GM10847 (cell line): ENCODE measurements around the gene ABO.

Experiments
- POLR2A ChIP-seq: IDR thresholded peaks from 2 replicates; pipeline ENCODE4 v1.6.1; 2011; ENCODE audit not compliant: insufficient read length; ENCODE audit errors: extremely low read depth

The ABO gene

GRCh38 chr9:133274236-133275104 lies 531 bp downstream of the ABO start:
- no peak for TF ChIP-seq POLR2A

GRCh38 chr9:133273819-133274218 lies 1.2 kb downstream of the ABO start:
- no peak for TF ChIP-seq POLR2A

- TF ChIP-seq POLR2A, result no peak
Measured at GRCh38 chr9:133273098-133273497, 1.9 kb downstream of the ABO start.

- no peak for TF ChIP-seq POLR2A
Measured at GRCh38 chr9:133269537-133270362, 5.3 kb downstream of the ABO start.

- no peak for TF ChIP-seq POLR2A
Measured at GRCh38 chr9:133268335-133269056, 6.5 kb downstream of the ABO start.

GRCh38 chr9:133264235-133264764 lies 10.7 kb downstream of the ABO start:
- TF ChIP-seq POLR2A, result no peak

- TF ChIP-seq POLR2A, result no peak
Measured at GRCh38 chr9:133263557-133263956, 11.4 kb downstream of the ABO start.

GRCh38 chr9:133262226-133262625 lies 12.8 kb downstream of the ABO start:
- TF ChIP-seq POLR2A, result no peak

GRCh38 chr9:133261753-133262120 lies 13.3 kb downstream of the ABO start:
- no peak for TF ChIP-seq POLR2A

GRCh38 chr9:133261103-133261752 lies 13.8 kb downstream of the ABO start:
- TF ChIP-seq POLR2A, result no peak

GRCh38 chr9:133260334-133261102 lies 14.5 kb downstream of the ABO start:
- TF ChIP-seq POLR2A, result no peak

- no peak for TF ChIP-seq POLR2A
Measured at GRCh38 chr9:133258061-133259015, 16.7 kb downstream of the ABO start.

GRCh38 chr9:133257465-133257956 lies 17.5 kb downstream of the ABO start:
- no peak for TF ChIP-seq POLR2A
